ENCODE measurements around the gene CDC16.

The CDC16 gene

GRCh38 chr13:114230117-114230516, 4.6 kb upstream of the CDC16 start:
- Mint-ChIP-seq H3K27ac (no peak overlapping the region), H3K4me1 (peaks cover 15% of the 10 kb centered on the region), H3K27me3 (ENCODE audit: low read depth, poor library complexity) (peaks cover 64% of the 10 kb centered on the region), H3K9me3 (peaks cover 10% of the 10 kb centered on the region), H3K4me3 (no peak overlapping the region), H3K36me3 (ENCODE audit: low read depth) (peaks cover 4% of the 10 kb centered on the region)
- TF ChIP-seq, protein P1, sequence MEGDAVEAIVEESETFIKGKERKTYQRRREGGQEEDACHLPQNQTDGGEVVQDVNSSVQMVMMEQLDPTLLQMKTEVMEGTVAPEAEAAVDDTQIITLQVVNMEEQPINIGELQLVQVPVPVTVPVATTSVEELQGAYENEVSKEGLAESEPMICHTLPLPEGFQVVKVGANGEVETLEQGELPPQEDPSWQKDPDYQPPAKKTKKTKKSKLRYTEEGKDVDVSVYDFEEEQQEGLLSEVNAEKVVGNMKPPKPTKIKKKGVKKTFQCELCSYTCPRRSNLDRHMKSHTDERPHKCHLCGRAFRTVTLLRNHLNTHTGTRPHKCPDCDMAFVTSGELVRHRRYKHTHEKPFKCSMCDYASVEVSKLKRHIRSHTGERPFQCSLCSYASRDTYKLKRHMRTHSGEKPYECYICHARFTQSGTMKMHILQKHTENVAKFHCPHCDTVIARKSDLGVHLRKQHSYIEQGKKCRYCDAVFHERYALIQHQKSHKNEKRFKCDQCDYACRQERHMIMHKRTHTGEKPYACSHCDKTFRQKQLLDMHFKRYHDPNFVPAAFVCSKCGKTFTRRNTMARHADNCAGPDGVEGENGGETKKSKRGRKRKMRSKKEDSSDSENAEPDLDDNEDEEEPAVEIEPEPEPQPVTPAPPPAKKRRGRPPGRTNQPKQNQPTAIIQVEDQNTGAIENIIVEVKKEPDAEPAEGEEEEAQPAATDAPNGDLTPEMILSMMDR (IDR thresholded peaks at IDR 0.05): no peak
- DNase-seq: no peak

DNA sequence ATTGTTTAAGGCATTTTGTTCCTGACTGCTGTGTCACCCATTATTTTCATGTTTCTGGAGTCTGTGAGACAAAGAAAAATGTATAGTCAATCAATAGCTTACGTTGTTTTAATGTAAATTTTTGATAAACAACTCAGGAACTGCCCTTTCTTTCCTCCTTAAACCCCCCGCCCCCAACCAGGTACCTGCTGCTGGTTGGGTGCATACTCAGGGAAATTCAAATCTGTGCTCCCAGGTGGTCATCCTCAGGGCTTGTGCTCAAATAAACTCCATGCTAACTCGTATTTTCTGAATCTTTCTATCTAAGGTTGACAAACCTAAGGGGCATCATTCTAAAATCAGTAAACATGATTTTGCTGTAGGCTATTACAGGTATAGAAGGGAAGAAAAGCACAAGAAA, 4.1 kb upstream of the CDC16 start:
- Mint-ChIP-seq H3K4me1 (peaks cover 19% of the 10 kb centered on the region), H3K4me3 (no peak overlapping the region), H3K27ac (no peak overlapping the region), H3K27me3 (ENCODE audit: low read depth, poor library complexity) (peaks cover 64% of the 10 kb centered on the region), H3K36me3 (ENCODE audit: low read depth) (peaks cover 4% of the 10 kb centered on the region), H3K9me3 (peaks cover 10% of the 10 kb centered on the region)
- TF ChIP-seq, protein P1 (IDR thresholded peaks at IDR 0.05): no peak
- DNase-seq: no peak

- H3K4me1 Mint-ChIP-seq: peaks cover 24% of the 10 kb centered on the region
- no peak overlapping the region for H3K27ac Mint-ChIP-seq
- H3K27me3 Mint-ChIP-seq (ENCODE audit: low read depth, poor library complexity): peaks cover 59% of the 10 kb centered on the region
Measured at GRCh38 chr13:114231886-114232285, 2.8 kb upstream of the CDC16 start.

DNA sequence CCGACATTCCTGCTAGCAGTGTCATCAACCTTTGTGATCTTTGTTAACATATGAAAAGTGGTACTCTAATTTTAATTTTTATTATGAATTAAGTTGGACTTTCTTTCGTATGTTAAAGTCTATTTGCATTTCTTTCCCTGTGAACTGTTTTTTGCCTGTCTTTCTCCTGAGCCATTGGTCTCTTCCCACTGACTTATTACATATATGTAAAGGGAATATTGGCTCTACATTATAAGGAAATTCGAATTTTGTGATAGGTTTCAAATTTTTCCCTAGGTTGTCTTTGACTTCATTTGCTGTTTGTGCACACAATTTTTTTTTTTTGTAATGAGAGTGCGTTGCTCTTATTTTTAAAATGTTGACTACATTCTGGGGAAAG, 442 bp upstream of the CDC16 start:
- no peak overlapping the region for H3K27ac Mint-ChIP-seq
- H3K4me1 Mint-ChIP-seq: peaks cover 28% of the 10 kb centered on the region
- H3K36me3 Mint-ChIP-seq (ENCODE audit: low read depth): peaks cover 22% of the 10 kb centered on the region
- H3K4me3 Mint-ChIP-seq: peak overlapping the region; percentile 79
- TF ChIP-seq, protein P1 (IDR thresholded peaks at IDR 0.05): no peak
- DNase-seq: no peak
- H3K9me3 Mint-ChIP-seq: peaks cover 10% of the 10 kb centered on the region
- H3K27me3 Mint-ChIP-seq (ENCODE audit: low read depth, poor library complexity): peaks cover 39% of the 10 kb centered on the region

More at GRCh38 chr13:114231886-114232285, 2.8 kb upstream of the CDC16 start:
- no peak for DNase-seq
- TF ChIP-seq, protein P1 (IDR thresholded peaks at IDR 0.05): no peak
- H3K9me3 Mint-ChIP-seq: peaks cover 10% of the 10 kb centered on the region
- H3K36me3 Mint-ChIP-seq (ENCODE audit: low read depth): peaks cover 4% of the 10 kb centered on the region
- no peak overlapping the region for H3K4me3 Mint-ChIP-seq

DNA sequence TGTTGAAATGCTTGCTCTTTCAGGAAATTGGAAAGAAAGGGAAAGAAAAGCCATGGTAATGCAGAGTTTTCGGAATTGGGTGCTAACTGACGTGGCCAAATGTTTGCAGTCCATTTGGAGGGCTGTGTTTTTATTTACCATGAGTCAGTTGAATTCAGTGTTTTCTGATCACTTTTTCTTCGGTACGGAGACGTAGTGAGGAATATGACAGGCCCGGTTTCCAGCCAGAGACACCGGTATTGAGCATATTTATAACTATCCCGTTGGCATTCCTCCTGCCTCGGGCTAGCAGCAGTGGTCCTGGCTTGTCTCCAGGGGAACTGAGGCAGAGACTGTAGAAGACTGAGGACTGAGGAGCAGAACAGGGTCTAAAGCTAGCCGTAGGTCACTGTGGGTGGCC, 1.0 kb downstream of the CDC16 start:
- peaks cover 24% of the 10 kb centered on the region for H3K27me3 Mint-ChIP-seq (ENCODE audit: low read depth, poor library complexity)
- H3K36me3 Mint-ChIP-seq (ENCODE audit: low read depth): peaks cover 31% of the 10 kb centered on the region
- no peak overlapping the region for H3K27ac Mint-ChIP-seq
- peaks cover 10% of the 10 kb centered on the region for H3K9me3 Mint-ChIP-seq
- DNase-seq: no peak
- TF ChIP-seq, protein P1 (IDR thresholded peaks at IDR 0.05): no peak
- peak overlapping the region; percentile 94 for H3K4me3 Mint-ChIP-seq
- H3K4me1 Mint-ChIP-seq: peaks cover 21% of the 10 kb centered on the region

DNA sequence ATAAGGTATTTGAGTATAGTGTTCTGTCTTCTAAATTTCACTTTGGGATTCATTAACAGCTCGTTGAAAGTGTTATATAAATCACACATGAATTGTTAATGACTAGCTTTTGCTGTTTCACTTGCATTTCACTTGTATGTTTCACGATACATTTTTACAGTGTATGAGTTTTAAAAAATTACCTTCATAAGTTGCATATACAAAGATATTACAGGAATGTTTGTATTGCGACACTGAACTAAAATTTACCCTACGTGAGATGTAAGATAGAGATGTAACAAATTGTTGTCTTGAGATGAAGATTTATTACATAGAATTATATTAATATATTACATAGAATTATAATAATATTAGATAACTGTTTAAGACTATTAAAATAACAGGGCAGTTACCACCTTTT, 1.5 kb downstream of the CDC16 start:
- TF ChIP-seq, protein P1 (IDR thresholded peaks at IDR 0.05): no peak
- H3K27me3 Mint-ChIP-seq (ENCODE audit: low read depth, poor library complexity): peaks cover 20% of the 10 kb centered on the region
- H3K9me3 Mint-ChIP-seq: peaks cover 10% of the 10 kb centered on the region
- DNase-seq: no peak
- peak overlapping the region; percentile 94 for H3K4me3 Mint-ChIP-seq
- peaks cover 36% of the 10 kb centered on the region for H3K36me3 Mint-ChIP-seq (ENCODE audit: low read depth)
- no peak overlapping the region for H3K27ac Mint-ChIP-seq
- peaks cover 21% of the 10 kb centered on the region for H3K4me1 Mint-ChIP-seq
